GM19324 (cell line): Measurements from ENCODE around the gene ASCC3.
A peak's percentile ranks its signal among the peaks of the same experiment; 100 is the strongest.
"Not testable (repeated sequence)": the region's sequence is repeated elsewhere in the genome, so short reads cannot be mapped to it uniquely, and the experiment has no call there.

Experiments used
- ATAC-seq: cut with Tn5 transposase; IDR thresholded peaks from one replicate; pipeline ENCODE4 v1.9.1; 2021; ENCODE audit warnings: mild to moderate bottlenecking, moderate library complexity; ENCODE audit not compliant: unreplicated experiment, low FRiP score

Gene ASCC3

DNA sequence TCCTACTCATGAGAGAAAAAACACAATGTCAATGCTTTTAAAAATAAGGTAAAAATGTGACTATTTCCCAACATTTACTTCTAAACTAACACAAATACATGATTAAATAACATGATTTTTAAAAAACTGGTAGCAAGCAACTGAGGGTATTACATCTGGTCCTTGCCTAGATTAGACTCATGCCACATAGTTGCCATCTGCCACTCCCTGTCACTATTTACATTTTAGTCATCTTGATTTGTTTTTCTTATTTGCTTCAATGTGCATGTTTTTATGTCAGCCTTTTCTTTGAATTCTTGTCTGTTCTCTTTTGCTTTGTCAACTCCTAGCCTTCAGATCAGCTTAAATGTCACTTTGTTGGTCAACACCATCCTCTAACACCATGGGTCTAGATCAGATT is 209.4 kb downstream of the ASCC3 start:
- ATAC-seq, result no peak

DNA sequence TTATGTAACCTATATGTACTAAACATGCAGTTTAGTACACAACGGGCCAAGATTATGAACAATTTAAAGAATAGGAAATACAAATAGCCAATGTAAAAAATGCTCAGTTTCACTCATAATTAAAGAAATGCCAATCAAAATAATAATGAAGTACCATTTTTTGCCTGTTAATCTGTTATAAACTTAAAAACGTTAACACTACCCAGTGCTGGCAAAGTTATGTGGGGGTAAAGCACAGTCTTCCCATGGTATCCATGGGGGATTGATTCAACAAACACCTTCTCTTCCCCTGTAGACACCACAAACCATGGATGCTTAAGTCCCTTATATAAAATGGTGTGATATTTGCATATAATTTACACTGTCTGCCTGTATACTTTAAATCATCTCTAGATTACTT is 211.1 kb downstream of the ASCC3 start:
- no peak for ATAC-seq

DNA sequence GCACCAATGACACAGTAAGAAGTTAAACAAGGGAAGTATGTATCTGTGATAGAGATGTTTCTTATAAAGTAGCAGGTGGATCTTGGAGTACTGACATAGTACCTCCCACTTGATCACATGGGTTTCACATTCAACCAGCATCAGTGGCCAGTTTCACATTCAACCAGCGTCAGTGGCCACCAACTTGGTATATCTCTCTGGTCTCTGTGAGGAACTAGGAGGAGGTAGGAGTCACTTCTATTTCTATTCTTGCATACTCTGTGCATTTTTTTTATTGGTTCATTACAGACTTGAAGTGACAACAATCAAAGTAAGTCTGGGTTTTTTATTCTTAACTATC is 216.1 kb downstream of the ASCC3 start:
- peak; percentile 99 for ATAC-seq

DNA sequence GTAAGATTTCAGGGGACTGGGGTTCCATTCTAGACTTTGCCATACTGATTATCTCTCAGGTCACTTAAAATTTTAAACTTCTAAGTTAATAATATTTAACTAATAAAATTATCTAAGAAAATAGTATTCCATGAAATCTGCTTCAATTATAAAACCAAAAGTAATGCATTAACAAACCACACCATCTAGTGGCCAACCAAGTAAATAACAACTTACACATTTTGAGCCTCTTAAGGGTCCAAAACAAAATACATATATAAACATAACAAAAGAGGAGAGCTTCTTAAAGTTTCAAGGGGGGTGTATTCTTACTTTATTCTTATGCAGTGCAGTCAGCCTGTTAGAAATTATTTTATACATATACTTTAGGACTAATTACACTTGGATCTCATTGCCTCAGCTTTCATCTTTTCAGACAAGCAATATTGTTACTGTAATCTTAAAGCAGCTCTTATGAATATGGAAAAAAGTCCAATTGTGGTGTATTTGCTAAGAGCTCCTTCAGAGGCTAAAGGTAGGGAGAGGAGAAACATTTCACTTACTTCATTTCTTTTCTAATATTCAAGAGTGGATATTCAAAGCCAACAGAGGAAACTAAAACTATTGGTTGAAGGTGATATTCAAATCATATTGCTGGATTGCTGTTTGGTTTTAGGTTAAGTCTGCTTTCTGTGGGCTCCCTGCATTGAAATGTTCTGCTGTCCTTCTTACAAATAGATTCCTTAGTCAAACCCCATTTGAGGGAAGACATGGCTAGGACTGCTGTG is 216.7 kb downstream of the ASCC3 start:
- ATAC-seq, result peak; percentile 52

DNA sequence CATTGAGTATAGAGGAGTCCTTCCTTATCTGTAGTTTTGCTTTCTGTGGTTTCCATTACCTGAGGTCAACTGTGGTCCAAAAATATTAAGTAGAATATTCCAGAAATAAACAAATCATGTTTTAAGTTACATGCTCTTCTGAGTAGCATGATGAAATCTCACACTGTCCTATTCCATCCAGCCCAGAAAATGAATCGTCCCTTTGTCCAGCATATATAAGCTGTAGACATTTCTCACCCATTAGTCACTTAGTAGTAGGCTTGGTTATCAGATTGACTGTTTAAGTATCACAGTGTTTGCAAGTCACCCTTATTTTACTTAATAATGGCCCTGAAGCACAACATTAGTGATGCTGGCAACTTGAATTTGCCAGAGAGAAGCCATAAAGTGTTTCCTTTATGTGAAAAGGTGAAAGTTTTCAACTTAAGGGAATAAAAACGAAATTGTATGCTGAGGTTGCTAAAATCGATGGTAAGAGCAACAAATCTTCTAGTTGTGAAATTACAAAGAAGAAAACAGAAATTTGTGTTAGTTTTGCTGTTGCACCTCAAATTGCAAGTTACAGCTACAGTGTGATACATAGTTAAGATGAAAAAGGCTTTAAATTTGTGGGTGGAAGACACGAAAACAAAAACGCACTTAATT is 217.8 kb downstream of the ASCC3 start:
- ATAC-seq, result no peak

DNA sequence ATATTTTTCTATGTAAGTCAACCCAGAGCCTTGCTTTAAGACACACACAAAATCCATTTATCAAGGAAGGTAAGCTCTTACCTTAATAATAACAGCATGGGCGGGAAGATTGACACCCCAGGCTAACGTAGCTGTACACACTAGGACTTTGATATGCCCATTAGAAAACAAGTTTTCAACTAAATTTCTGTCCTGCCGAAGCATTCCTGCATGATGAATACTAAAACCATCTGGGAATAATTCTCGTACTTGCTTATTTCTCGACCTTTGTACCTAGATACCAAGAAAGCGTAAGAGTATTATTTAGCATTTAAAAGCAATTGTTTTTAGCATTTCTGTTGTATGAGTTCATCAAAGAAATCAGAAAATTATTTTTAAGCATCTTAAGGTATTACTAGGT is 218.9 kb downstream of the ASCC3 start:
- ATAC-seq, result no peak

DNA sequence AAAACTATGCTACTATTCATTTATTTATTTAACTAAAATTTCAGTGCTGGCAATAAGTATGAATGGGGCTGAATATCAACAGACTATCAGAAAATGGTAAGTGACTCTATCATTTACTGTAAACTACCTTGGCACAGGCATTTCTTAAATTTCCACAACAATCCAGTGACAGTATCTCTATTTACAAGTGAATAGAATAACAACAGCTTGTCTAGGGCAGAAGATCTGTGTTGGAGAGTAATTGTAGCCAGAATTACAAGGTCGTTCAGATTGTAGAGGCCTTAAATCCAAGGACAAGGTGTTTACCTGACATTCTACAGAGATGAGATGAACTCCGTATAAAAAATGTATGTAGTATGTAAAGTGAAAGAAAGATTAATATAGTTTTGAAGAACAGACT is 222.6 kb downstream of the ASCC3 start:
- ATAC-seq, result no peak

DNA sequence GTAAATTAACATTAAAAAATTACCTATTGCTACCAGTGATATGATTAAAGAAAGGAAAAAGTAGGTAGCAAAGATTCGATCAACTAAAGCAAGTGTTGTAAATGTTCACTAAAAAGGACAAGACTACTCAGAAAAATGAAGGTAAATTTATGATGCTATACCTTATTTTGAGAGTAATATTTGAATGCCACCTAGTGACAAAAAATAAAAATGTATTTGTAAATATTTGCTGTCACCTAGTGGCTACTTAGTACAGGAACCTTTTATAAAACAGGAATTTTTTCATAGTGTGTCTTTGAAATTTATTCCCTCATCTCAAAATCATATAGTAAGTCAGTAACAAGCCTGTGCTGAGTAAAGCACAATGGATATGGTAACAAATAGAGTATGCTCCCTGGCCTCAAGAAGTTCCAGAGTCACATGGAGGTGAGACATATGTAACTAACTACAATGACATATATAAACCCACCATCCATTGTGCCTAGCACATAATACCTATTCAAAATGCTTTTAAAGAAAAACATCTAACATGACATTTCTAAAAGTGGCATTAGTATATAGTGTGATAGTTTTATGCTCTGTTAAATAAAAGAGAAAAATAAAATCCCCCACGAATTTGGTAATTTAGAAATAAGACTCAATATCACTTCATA is 223.3 kb downstream of the ASCC3 start:
- ATAC-seq, result no peak

DNA sequence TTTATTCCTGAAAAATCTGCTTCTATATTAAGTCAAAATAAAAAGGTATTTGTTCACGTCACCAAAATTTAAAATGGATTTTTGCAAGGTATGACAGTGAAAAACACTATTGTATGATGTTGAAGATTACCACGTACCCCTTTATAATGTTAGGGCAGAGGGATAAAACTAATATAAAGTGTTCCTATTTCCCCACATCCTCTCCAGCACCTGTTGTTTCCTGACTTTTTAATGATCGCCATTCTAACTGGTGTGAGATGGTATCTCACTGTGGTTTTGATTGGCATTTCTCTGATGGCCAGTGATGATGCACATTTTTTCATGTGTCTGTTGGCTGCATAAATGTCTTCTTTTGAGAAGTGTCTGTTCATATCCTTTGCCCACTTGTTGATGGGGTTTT is 240.0 kb downstream of the ASCC3 start:
- not testable (repeated sequence) for ATAC-seq

DNA sequence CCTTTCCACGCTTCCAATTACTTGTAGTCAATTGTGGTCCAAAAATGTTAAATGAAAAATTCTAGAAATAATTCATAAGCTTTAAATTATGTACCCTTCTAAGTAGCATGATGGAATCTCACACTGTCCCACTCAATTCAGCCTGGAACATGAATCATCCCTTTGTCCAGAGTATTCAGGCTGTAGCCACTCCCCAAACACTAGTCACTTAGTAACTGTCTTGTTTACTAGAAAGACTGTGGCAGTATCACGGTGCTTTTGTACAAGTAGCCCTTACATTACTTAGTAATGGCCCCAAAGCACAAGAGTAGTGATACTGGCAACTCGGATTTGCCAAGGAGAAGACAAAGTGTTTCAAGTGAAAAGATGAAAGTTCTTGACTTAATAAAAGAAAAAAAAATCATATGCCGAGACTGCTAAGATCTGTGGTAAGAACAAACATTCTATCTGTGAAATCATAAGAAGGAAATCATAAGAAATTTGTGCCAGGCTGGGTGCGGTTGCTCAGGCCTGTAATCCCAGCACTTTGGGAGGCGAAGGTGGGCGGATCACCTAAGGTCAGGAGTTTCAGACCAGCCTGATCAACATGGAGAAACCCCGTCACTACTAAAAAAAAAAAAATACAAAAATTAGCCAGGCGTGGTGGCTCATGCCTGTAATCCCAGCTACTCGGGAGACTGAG is 247.9 kb downstream of the ASCC3 start:
- no peak for ATAC-seq

DNA sequence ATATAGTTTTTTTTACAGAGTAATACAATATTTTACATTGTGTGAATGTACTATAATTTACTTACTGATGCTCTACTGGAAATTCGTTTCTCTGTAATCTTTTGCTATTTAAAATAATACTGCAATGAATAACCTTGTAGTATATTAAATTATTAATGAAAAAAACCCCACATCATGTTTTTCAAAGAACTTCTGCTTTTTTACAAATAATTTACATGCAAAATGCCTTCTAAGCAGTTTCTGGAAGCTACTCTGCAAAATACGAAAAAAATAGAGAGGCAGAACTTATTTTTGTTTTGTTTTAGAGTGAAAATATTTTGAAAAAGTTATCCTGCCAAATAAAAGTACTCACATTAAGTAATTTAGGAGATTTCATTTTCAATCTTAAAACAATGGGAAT is 250.6 kb downstream of the ASCC3 start:
- no peak for ATAC-seq

DNA sequence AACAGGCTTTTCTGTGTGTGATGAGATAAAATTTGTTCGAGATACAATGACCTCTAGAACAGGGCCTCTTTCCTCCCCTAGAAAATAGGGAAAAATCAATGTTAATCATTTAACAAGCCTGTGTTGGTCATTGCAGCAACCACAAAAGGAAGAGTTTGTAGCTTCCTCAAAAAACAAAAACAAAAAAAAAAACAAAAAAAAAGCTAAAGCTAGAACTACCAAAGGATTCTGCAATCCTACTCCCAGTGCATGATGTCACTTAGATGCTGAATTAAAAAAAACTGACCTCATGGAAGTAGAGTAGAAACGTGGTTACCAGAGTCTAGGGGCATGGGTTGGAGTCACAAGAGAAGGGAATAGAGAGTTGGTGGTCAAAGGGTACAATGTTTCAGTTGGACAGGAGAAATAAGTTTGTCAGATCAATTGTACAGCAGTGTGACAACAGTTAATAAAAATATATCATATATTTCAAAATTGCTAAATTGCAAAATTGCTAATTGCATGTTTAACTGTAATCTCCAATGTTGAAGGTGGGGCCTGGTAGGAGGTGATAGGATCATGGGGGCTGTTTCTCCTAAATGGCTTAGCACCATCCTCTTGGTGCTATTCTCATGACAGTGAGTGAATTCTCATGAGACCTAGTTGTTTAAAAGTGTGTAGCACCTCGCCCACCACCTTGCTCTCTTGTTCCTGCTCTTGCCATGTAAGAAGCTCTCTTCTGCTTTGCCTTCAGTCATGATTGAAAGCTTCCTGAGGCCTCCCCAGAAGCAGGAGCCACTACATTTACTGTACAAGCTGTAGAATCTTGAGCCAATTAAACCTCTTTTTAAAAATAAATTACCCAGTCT is 253.0 kb downstream of the ASCC3 start:
- no peak for ATAC-seq

DNA sequence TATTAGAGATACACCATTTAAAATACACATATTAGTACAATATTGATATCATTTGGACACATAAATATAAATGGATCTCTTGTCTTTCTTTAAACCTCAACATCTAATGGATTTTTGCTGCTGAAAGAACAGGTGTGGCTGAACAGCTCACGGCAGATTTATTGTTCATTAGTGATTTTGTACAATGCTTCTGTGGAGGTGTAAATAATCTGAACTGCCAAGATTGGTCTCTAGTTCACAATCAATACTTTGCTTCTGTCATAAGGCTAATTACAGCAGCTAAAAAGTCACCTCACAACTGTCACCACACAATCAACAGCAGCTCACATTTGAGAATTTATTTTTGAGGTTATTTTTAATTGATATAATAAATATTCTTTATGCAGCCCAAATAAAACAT is 254.4 kb downstream of the ASCC3 start:
- no peak for ATAC-seq

DNA sequence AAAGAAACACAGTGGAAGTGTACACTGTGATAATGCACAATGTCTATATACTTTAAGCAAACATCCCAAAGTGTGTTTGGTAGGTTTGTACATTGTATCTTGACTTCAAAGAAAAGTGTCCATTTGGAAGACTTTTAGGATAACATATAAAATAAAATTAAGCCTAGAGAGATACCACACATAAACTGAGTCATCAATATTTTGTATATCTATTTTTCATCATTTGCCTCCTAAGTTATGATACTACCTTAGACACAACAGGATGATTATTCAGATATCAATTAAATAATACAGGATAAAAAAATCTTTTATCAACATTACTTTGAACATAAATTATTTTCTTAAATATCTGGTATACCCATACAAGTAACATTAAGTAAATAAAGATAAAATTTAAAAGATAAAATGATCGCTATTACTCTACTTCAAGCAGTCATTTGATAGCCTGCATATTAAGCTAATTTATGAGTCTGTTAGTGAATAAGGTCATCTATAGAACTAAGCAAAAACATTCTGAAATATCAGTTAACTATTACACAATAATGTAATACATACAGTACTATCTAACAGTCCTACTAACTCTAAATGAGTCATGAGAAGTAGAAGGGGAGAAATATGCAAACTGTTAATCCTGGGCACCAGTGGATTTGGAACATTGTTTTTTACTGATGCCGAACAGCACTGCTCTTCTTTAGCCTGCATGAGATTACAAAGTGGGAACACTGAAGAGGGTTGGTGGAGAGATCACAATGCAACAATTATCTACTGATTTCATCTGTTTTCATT is 258.0 kb downstream of the ASCC3 start:
- no peak for ATAC-seq

DNA sequence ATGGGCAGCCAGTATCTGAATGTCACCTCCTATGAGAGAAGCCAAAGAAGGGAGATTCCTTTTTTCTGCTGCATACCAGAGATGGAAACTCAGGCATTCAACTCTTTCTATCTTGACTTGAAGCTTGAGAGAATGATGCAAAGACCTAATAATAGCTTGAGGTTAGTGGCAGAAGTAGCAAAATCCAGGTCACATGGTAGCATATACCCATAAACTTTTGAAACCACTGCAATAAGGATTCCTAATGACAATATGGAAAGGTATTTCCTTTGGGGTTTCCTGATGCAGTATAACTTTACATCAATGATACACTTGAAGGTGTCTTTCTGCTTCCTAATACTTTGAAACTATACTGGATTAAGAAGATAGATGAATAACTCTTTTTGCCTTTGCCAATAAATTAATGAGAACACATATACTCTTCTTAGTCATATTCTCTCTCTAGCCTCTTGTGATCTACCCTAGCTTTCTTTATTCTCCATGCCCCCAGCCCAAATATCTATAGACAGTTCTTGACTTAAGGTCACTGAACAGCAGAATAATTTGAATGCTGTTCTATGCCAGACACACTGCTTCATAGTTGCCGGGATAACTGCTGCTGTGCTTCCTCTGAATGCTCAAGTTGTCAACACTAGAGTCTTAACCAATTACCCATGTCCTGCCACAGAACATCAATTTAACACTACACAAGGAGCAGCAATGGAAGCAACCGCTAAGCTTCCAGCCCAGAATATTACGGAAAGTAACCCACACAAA is 260.9 kb downstream of the ASCC3 start:
- no peak for ATAC-seq

DNA sequence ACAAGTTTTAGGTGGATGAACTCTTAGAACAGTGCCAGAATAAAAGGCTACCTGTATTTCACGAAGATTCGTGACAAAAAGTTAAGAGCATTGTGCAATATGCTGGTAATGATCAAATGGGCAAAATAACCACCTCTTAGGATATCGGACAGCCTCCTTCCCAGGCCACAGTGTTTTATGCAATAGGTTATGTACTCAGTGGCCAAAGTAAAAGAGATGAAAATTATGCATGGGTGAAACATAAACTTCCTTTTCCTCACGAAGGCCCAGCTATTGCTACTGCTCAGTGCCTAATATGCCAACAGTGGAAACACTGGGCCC is 262.8 kb downstream of the ASCC3 start:
- ATAC-seq, result no peak

DNA sequence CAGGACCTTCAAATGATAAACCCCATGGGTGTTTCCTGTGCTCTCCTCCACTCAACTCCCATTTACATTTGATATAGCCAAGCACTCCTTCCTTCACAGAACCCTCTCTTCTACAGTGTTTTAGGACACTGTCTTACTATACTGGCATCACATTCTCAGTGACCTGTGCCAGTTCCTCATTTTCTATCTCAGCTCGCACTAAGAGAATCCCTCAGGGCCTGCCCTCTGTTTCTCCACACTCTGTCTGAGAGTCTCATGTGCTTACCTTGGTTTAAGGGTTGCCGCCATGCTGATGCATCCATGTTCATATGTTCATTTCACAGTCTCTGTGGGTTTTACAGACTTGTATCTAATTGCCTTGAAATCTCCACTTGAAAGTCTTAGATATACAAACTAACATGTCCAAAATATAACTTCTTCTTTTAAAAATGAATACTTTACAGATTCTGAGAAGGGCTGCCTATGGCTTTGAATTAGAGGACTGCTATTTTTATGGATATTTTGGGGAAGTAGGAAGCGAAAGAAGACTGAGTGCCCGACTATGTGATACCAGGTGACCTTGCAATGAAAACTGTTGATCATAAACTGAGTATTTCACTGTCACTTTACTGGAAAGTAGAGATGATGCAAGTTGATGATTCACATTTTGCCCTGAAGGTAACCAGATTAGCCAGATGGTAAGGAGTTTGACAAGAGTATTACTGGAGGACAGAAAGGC is 263.3 kb downstream of the ASCC3 start:
- peak; percentile 88 for ATAC-seq

DNA sequence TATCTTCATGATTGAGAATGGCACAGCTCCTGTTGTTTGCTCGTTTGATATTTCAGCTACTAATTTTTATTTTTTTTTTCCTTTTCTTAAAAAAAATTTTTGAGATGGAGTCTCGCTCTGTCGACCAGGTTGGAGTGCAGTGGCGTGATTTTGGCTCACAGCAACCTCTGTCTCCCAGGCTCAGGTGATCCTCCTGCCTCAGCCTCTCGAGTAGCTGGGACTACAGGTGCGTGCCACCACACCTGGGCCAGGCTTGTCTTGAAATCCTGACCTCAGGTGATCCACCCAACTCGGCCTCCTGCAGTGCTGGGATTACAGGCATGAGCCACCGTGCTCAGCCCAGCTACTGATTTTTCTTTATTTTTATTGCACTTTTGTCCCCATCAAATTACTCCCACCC is 266.2 kb downstream of the ASCC3 start:
- ATAC-seq, result no peak

DNA sequence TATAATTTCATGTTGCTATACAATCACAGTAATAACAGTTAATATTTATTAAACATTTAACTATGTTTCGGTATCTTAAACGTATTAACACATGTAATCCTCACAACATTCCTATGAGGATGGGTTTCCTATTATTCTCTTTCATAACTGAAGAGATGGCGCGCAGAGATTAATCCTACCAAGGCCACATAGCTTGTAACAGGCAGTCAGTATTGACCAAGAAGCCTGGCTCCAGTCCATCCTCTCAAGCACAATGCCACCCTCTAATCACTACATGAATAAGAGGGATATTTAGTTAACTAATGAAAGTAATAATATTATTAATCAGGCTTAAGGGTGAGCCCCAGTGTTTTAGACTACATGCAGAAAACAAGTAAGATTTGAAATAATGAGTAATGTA is 266.7 kb downstream of the ASCC3 start:
- ATAC-seq, result no peak
